Suprapubic skin (tissue), 4 donors: Measurements from ENCODE around the gene CFAP53. TPM values are rescaled to one million over a fixed set of nuclear protein-coding genes. Genes with fewer than 3 reads are reported as not detected.

ENCODE experiments used
- DNase-seq, 2 donors: peaks; one replicate each; pipeline ENCODE4 v3.0.0-alpha.2; 2019; ENCODE audit warnings: low spot score in 2 of 2
- H3K27ac ChIP-seq: fragments of 200-600 bp; sonication (generic); one replicate; pipeline ENCODE4 v1.5.1; 2019
- H3K27me3 ChIP-seq: fragments of 200-600 bp; sonication (generic); one replicate; pipeline ENCODE4 v1.5.1; 2019
- H3K36me3 ChIP-seq: fragments of 200-600 bp; sonication (generic); one replicate; pipeline ENCODE4 v1.5.1; 2019
- H3K4me1 ChIP-seq: fragments of 200-600 bp; sonication (generic); one replicate; pipeline ENCODE4 v1.5.1; 2019
- H3K4me3 ChIP-seq: fragments of 200-600 bp; sonication (generic); one replicate; pipeline ENCODE4 v1.5.1; 2019; ENCODE audit warnings: mild to moderate bottlenecking
- H3K9me3 ChIP-seq: fragments of 200-600 bp; sonication (generic); one replicate; pipeline ENCODE4 v1.5.1; 2019
- CTCF ChIP-seq, 2 donors: fragments of 200-600 bp in 1 of 2; fragments of 450-650 bp in 1 of 2; sonication (generic) in 1 of 2; IDR thresholded peaks; one replicate each; pipeline ENCODE4 v1.5.1; 2016 to 2019; ENCODE audit warnings: antibody characterized with exemption in 2 of 2, mild to moderate bottlenecking in 1 of 2, moderate library complexity in 1 of 2
- EP300 ChIP-seq: sonication (generic); formaldehyde crosslinking; IDR thresholded peaks from one replicate; pipeline ENCODE4 v1.6.1; 2017; ENCODE audit warnings: antibody characterized with exemption
- POLR2A ChIP-seq, 2 donors: fragments of 450-650 bp; IDR thresholded peaks; one replicate each; pipeline ENCODE4 v1.6.1; 2017; ENCODE audit warnings: antibody characterized with exemption in 2 of 2, mild to moderate bottlenecking in 2 of 2, moderate library complexity in 2 of 2
- POLR2AphosphoS5 ChIP-seq, 3 donors: sonication (generic); formaldehyde crosslinking; IDR thresholded peaks; one replicate each; pipeline ENCODE4 v1.6.1; 2017; ENCODE audit warnings: antibody characterized with exemption in 3 of 3
- WGBS: methylation state at CpG from one replicate; pipeline ENCODE4 v1.1.5; 2018; 5-methylcytosine and 5-hydroxymethylcytosine counted together
- total RNA-seq, 4 donors: library from RNA; depleted of rRNA; stranded (reverse); fragments of >200 nt; gene quantifications; one replicate each; pipeline ENCODE4 v1.1.0, GENCODE V29; 2016

CFAP53 gene
- total RNA-seq, 4 donors from 2014 or later, result 0.34 TPM; not detected in 3

- Histone ChIP-seq H3K9me3 (no peaks in the 10 kb centered on the region), H3K4me3 (no peak overlapping the region), H3K4me1 (no peaks in the 10 kb centered on the region), H3K36me3 (no peaks in the 10 kb centered on the region), H3K27me3 (no peaks in the 10 kb centered on the region), H3K27ac (no peak overlapping the region)
- DNase-seq, result no peak
- TF ChIP-seq POLR2AphosphoS5 (IDR thresholded peaks at IDR 0.05), result no peak
- TF ChIP-seq CTCF (IDR thresholded peaks at IDR 0.05), result no peak
- TF ChIP-seq POLR2A (IDR thresholded peaks at IDR 0.05), result no peak
- TF ChIP-seq EP300, result no peak
- WGBS, result 48% methylated on average over 2 of the region's 2 CpGs
Observed at GRCh38 chr18:50181590-50181989, 84.7 kb downstream of the CFAP53 start.

GRCh38 chr18:50179465-50179864 is 86.8 kb downstream of the CFAP53 start:
- H3K9me3 ChIP-seq, result no peaks in the 10 kb centered on the region
- H3K27ac ChIP-seq, result no peak overlapping the region
- no peak overlapping the region for H3K4me3 ChIP-seq
- H3K36me3 ChIP-seq, result no peaks in the 10 kb centered on the region
- WGBS, result 72% methylated on average over 2 of the region's 2 CpGs
- DNase-seq, result no peak
- no peaks in the 10 kb centered on the region for H3K27me3 ChIP-seq
- no peaks in the 10 kb centered on the region for H3K4me1 ChIP-seq
- TF ChIP-seq POLR2AphosphoS5 (IDR thresholded peaks at IDR 0.05) (no peak), CTCF (IDR thresholded peaks at IDR 0.05) (no peak), EP300 (no peak), POLR2A (IDR thresholded peaks at IDR 0.05) (no peak)

- 20% methylated on average over 3 of the region's 3 CpGs for whole genome bisulfite sequencing
- no peaks in the 10 kb centered on the region for H3K4me1 ChIP-seq
Observed at GRCh38 chr18:50177294-50177992, 88.9 kb downstream of the CFAP53 start.

More at GRCh38 chr18:50177294-50177992, 88.9 kb downstream of the CFAP53 start:
- H3K27ac ChIP-seq, result no peak overlapping the region
- no peaks in the 10 kb centered on the region for H3K27me3 ChIP-seq
- TF ChIP-seq CTCF (IDR thresholded peaks at IDR 0.05), result no peak
- no peak for TF ChIP-seq EP300
- no peak for TF ChIP-seq POLR2A (IDR thresholded peaks at IDR 0.05)
- TF ChIP-seq POLR2AphosphoS5 (IDR thresholded peaks at IDR 0.05), result no peak
- no peak for DNase-seq
- H3K9me3 ChIP-seq, result no peaks in the 10 kb centered on the region
- no peaks in the 10 kb centered on the region for H3K36me3 ChIP-seq
- H3K4me3 ChIP-seq, result no peak overlapping the region

Other genes with a start within 250 kb of the CFAP53 start
- 10 to 100 TPM; 30.3 to 44.4 (median 40.7) TPM for gene MYO5B, start 71.3 kb downstream of the CFAP53 start, total RNA-seq
- gene MBD1, start 15.0 kb upstream of the CFAP53 start, total RNA-seq, result 100 to 1,000 TPM; 107 to 145 (median 110) TPM
- gene CXXC1, start 21.2 kb upstream of the CFAP53 start, total RNA-seq, result 100 to 1,000 TPM; 102 to 193 (median 107) TPM
- 1 to 10 TPM in 1 of 4 donors, under 1 TPM in 3; 0.51 to 2.9 (median 0.92) TPM for gene SKA1, start 108.6 kb upstream of the CFAP53 start, total RNA-seq